Uterus (tissue), 4 donors: ENCODE measurements around the gene FGG. TPM values are rescaled to one million over a fixed set of nuclear protein-coding genes. Genes with fewer than 3 reads are reported as not detected.

ENCODE experiments used
- DNase-seq, 2 donors: peaks; one replicate each; pipeline ENCODE4 v3.0.0-alpha.2; 2019 to 2020
- H3K27ac ChIP-seq, 2 donors: fragments of 200-600 bp; sonication (generic); 1 replicate in 1 of 2; 2 replicates in 1 of 2; pipeline ENCODE4 v1.5.1; 2016 to 2018
- H3K27me3 ChIP-seq, 2 donors: fragments of 200-600 bp; sonication (generic); one replicate each; pipeline ENCODE4 v1.5.1; 2018 to 2019; ENCODE audit warnings: control low read depth in 1 of 2
- H3K36me3 ChIP-seq, 2 donors: fragments of 200-600 bp; sonication (generic); one replicate each; pipeline ENCODE4 v1.5.1; 2019; ENCODE audit warnings: control low read depth in 1 of 2
- H3K4me1 ChIP-seq, 2 donors: fragments of 200-600 bp; sonication (generic); one replicate each; pipeline ENCODE4 v1.5.1; 2018 to 2019; ENCODE audit warnings: control low read depth in 1 of 2
- H3K4me3 ChIP-seq, 2 donors: fragments of 200-600 bp; sonication (generic); 1 replicate in 1 of 2; 2 replicates in 1 of 2; pipeline ENCODE4 v1.5.1; 2018 to 2019; ENCODE audit warnings: mild to moderate bottlenecking in 1 of 2
- H3K9me3 ChIP-seq, 2 donors: fragments of 200-600 bp; sonication (generic); one replicate each; pipeline ENCODE4 v1.5.1; 2019; ENCODE audit warnings: control low read depth in 1 of 2
- POLR2A ChIP-seq, 2 donors: fragments of 450-650 bp; IDR thresholded peaks; one replicate each; pipeline ENCODE4 v1.6.1; 2016; ENCODE audit warnings: antibody characterized with exemption in 2 of 2, mild to moderate bottlenecking in 1 of 2, moderate library complexity in 1 of 2
- intact Hi-C: fragments of 100-400 bp; cut with DNase I; formaldehyde crosslinking; loops from one replicate; pipeline ENCODE4 v1.15.1; 2023; ENCODE audit warnings: low total_unique reads
- total RNA-seq, 4 donors: library from RNA; depleted of rRNA in 3 of 4; stranded (reverse); fragments of >200 nt in 3 of 4; gene quantifications; one replicate each; pipeline versions ENCODE4 v1.1.0 to v1.2.4, GENCODE V29; 2014 to 2023
- TF ChIP-seq, protein P1 (sequence below), 4 experiments: fragments of 200-600 bp in 2 of 4; fragments of 450-650 bp in 2 of 4; sonication (generic) in 2 of 4; IDR thresholded peaks; one replicate each; pipeline ENCODE4 v1.5.1; 2016 to 2019; ENCODE audit warnings: antibody characterized with exemption in 4 of 4, mild to moderate bottlenecking in 2 of 4, moderate library complexity in 1 of 4
- donor health status: DM: yes; HTN: yes; CAD: no.

FGG gene
- total RNA-seq, 4 donors from 2014 or later, result 0.61 TPM; not detected in 3

DNA sequence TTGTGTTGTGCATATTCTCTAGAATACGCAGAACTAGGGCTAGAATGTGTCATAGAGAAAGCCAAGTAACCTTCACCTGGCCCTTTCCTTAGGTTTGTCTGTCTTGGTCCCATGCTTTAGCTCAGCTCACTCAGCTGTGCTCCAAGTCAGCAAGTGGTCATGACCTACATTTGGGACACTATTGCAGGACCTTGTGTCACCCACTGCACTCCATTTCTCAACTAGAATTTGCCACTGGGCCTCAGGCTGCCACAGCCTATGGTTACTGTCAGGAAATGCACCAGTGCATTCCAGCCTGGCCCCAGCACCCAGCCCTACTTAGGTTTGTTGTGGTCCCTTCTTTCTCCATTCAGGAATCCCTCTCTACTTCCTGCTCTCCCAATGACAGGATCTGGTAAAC, 7.7 kb upstream of the FGG start:
- no peaks in the 10 kb centered on the region for H3K4me1 ChIP-seq
- no peaks in the 10 kb centered on the region for H3K36me3 ChIP-seq
- no peak for TF ChIP-seq POLR2A (IDR thresholded peaks at IDR 0.05)
- TF ChIP-seq, protein P1, sequence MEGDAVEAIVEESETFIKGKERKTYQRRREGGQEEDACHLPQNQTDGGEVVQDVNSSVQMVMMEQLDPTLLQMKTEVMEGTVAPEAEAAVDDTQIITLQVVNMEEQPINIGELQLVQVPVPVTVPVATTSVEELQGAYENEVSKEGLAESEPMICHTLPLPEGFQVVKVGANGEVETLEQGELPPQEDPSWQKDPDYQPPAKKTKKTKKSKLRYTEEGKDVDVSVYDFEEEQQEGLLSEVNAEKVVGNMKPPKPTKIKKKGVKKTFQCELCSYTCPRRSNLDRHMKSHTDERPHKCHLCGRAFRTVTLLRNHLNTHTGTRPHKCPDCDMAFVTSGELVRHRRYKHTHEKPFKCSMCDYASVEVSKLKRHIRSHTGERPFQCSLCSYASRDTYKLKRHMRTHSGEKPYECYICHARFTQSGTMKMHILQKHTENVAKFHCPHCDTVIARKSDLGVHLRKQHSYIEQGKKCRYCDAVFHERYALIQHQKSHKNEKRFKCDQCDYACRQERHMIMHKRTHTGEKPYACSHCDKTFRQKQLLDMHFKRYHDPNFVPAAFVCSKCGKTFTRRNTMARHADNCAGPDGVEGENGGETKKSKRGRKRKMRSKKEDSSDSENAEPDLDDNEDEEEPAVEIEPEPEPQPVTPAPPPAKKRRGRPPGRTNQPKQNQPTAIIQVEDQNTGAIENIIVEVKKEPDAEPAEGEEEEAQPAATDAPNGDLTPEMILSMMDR (IDR thresholded peaks at IDR 0.05), result no peak
- H3K27ac ChIP-seq, result no peak overlapping the region
- DNase-seq, result no peak
- no peak overlapping the region for H3K4me3 ChIP-seq
- no peaks in the 10 kb centered on the region for H3K9me3 ChIP-seq
- intact Hi-C loops, result no loop called here
- no peaks in the 10 kb centered on the region for H3K27me3 ChIP-seq

DNA sequence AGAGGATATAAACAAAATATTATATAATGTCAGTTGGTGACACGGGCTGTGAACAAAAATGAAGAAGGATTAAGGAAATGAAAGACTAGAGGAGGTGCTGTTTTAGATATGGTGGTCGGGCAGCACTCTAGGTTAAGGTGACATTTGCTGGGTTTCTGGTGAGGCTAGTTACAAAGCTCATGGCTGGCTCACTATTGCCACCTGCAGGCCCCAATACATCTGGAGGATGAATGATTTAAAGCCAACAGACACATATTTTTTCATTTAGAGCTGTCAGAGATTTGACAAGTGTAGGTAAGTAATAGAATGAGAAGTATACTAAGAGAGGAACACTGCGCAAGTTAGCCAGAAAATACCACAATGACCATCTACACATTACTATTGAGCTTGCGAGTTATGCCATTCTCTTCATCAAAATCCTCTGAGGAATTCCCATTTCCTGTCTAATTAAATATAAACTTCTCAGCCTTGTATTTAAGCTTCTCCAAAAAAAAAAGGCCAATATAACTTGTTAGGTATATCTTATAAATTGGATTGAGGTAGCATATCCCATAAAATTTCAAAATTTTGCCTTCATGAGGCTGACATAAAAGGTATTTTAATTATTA, 6.4 kb upstream of the FGG start:
- TF ChIP-seq, protein P1 (IDR thresholded peaks at IDR 0.05), result peak in 1 of 4 experiments; percentile 21
- TF ChIP-seq POLR2A (IDR thresholded peaks at IDR 0.05), result no peak
- DNase-seq, result no peak
- H3K27me3 ChIP-seq, result no peaks in the 10 kb centered on the region
- H3K36me3 ChIP-seq, result no peaks in the 10 kb centered on the region
- intact Hi-C loops, result no loop called here
- H3K9me3 ChIP-seq, result no peaks in the 10 kb centered on the region
- no peak overlapping the region for H3K4me3 ChIP-seq
- H3K27ac ChIP-seq, result no peak overlapping the region
- no peaks in the 10 kb centered on the region for H3K4me1 ChIP-seq

DNA sequence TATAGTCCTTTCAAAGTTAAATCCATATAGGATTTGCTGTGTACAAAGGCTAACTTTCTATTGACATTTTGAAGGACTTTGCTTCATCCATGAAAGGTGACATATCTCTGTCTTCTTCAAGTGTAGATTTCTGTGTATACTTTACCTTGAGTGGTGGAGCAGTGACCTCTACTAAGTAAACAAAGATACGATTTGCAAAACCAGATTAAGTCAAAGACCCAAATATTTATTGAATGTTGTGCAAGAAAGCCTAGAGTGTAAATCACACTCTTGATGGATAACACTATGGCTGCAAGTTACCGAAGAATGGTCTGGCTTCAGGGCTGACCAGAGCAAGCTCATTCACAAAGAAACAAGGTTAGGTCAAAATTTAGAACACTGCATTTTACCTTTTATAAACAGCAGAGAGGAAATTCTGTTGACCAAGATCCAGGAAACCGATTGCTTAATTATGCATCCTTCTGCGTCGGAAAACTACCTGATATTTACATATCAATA, 5.4 kb upstream of the FGG start:
- H3K4me1 ChIP-seq, result no peaks in the 10 kb centered on the region
- no peak overlapping the region for H3K27ac ChIP-seq
- no peaks in the 10 kb centered on the region for H3K9me3 ChIP-seq
- DNase-seq, result no peak
- H3K36me3 ChIP-seq, result no peaks in the 10 kb centered on the region
- intact Hi-C loops, result no loop called here
- no peaks in the 10 kb centered on the region for H3K27me3 ChIP-seq
- TF ChIP-seq, protein P1 (IDR thresholded peaks at IDR 0.05), result no peak
- no peak for TF ChIP-seq POLR2A (IDR thresholded peaks at IDR 0.05)
- H3K4me3 ChIP-seq, result no peak overlapping the region

DNA sequence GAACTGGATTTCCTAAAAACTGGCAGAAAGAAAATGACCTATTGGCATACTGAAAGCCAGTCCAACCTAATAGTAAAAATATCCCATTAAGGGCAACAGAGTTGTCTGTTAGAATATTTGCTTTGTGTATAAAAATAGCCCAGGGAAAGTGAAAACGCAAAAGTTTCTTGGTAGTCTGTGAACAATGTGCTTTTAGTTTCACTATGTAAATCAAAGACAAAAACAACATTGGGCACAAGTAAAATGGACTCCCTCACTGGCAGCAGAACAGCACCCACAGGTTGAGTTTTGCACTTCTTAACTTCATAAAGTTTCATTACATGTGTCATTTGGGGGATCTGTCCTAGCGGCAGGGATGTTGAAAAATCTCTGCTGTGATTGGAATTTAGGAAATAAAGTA, 4.3 kb upstream of the FGG start:
- Histone ChIP-seq H3K4me1 (no peaks in the 10 kb centered on the region), H3K9me3 (no peaks in the 10 kb centered on the region), H3K36me3 (no peaks in the 10 kb centered on the region), H3K4me3 (no peak overlapping the region), H3K27ac (no peak overlapping the region), H3K27me3 (no peaks in the 10 kb centered on the region)
- TF ChIP-seq, protein P1 (IDR thresholded peaks at IDR 0.05), result no peak
- TF ChIP-seq POLR2A (IDR thresholded peaks at IDR 0.05), result no peak
- DNase-seq, result no peak
- intact Hi-C loops, result no loop called here

DNA sequence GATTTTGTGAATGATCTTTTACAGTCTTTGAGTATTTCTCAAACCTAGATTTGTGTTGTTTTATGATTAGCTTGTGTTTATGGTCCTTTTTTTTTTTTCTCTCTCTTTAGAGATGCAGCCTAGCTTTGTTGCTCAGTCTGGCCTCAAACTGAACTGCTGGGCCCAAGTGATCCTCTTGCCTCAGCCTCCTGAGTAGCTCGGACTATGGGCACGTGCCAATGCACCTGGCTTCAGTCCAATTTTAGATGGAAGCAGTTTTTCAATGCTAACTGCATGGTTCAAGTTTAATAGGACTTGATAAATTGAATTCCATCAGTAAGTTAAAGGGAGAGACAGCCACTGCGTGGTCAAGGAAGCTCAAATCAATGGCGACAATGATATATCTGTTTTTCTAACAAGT, 3.8 kb upstream of the FGG start:
- Histone ChIP-seq H3K4me3 (no peak overlapping the region), H3K4me1 (no peaks in the 10 kb centered on the region), H3K9me3 (no peaks in the 10 kb centered on the region), H3K27ac (no peak overlapping the region), H3K27me3 (no peaks in the 10 kb centered on the region), H3K36me3 (no peaks in the 10 kb centered on the region)
- DNase-seq, result no peak
- no peak for TF ChIP-seq POLR2A (IDR thresholded peaks at IDR 0.05)
- TF ChIP-seq, protein P1 (IDR thresholded peaks at IDR 0.05), result no peak
- intact Hi-C loops, result no loop called here
